ENCODE data around the gene KCMF1.
A peak's percentile ranks its signal among the peaks of the same experiment; 100 is the strongest.

Gene KCMF1

DNA sequence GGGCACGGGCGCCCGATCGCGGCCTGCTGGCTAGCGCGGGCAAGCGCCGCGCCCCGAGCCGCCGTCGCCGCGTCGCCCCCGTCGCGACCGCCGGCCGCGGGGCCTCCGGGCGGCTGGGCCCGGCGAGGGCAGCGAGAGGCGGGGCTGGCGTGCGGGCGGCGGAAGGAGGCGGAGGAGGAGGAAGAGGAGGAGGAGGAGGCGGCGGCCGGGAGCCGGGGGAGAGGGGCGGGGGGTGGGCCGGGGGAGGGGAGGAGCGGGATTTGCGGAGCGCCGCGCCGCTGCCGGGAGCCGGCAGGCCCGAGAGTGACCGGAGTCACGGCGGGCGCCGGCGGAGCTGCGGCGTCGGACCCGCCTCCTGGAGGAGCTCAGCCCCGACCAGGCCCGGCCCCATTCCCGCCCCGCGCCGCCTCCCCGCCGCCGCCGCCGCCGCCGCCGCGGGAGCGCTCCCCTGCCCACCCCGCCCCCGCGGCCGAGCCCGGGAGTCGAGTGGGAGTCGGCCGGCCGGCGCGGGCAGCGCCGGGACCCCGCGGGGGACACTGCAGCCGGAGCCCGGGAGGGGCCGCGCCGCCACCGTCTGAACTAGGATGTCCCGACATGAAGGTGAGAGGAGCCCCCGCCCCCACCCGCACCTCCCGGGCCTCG is at the start of gene KCMF1:
KCMF1 (plus strand) TSS at position 294 of the 642 bp plus-strand sequence; CDS start at position 585, 291 bp downstream.
- CTCF ChIA-PET, result interaction anchor here (0.6 to 1.3 kb wide), 2 partner anchors 44 to 62 kb away, joined by 3 to 5 read pairs; no protein-coding TSS in a partner anchor

DNA sequence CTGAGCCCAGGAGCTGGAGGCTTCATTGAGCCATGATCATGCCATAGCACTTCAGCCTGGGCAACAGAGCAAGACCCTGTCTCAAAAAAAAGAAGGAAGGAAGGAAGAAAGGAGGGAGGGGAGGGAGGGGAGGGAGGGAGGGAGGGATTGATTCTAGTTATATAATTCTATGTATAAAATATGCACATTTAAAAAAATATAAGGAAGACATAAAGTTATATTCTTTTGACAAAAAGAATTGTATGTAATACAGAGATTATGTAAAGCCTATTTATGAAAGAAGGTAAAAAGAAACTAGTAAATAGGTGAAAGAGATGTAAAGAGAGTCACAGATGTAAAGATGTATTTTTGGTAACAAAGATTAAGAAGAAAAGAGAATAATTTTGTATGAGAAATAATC is 48.0 kb upstream of the KCMF1 start:
- CTCF ChIA-PET, result no interaction called here
- H3K27ac ChIP-seq, result peak overlapping the region; percentile 57; the same call in 1 of the 2 replicates
- no peak for DNase-seq (ENCODE audit: low spot score)
- TF ChIP-seq, protein P1, sequence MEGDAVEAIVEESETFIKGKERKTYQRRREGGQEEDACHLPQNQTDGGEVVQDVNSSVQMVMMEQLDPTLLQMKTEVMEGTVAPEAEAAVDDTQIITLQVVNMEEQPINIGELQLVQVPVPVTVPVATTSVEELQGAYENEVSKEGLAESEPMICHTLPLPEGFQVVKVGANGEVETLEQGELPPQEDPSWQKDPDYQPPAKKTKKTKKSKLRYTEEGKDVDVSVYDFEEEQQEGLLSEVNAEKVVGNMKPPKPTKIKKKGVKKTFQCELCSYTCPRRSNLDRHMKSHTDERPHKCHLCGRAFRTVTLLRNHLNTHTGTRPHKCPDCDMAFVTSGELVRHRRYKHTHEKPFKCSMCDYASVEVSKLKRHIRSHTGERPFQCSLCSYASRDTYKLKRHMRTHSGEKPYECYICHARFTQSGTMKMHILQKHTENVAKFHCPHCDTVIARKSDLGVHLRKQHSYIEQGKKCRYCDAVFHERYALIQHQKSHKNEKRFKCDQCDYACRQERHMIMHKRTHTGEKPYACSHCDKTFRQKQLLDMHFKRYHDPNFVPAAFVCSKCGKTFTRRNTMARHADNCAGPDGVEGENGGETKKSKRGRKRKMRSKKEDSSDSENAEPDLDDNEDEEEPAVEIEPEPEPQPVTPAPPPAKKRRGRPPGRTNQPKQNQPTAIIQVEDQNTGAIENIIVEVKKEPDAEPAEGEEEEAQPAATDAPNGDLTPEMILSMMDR (conservative IDR thresholded peaks at IDR 0.05; ENCODE audit: low read depth), result no peak
- POLR2A ChIA-PET (ENCODE audit: low non-redundant PET), result no interaction called here

More for the DNA sequence above, at the start of gene KCMF1:
- H3K27ac ChIP-seq, result peak within 1 kb of the TSS; percentile 98
- POLR2A ChIA-PET (ENCODE audit: low non-redundant PET), result interaction anchor here (0.5 to 1.1 kb wide), 2 partner anchors 45 kb away, joined by 3 to 4 read pairs; no protein-coding TSS in a partner anchor
- DNase-seq (ENCODE audit: low spot score), result peak; percentile 77
- TF ChIP-seq, protein P1 (conservative IDR thresholded peaks at IDR 0.05; ENCODE audit: low read depth), result no peak

DNA sequence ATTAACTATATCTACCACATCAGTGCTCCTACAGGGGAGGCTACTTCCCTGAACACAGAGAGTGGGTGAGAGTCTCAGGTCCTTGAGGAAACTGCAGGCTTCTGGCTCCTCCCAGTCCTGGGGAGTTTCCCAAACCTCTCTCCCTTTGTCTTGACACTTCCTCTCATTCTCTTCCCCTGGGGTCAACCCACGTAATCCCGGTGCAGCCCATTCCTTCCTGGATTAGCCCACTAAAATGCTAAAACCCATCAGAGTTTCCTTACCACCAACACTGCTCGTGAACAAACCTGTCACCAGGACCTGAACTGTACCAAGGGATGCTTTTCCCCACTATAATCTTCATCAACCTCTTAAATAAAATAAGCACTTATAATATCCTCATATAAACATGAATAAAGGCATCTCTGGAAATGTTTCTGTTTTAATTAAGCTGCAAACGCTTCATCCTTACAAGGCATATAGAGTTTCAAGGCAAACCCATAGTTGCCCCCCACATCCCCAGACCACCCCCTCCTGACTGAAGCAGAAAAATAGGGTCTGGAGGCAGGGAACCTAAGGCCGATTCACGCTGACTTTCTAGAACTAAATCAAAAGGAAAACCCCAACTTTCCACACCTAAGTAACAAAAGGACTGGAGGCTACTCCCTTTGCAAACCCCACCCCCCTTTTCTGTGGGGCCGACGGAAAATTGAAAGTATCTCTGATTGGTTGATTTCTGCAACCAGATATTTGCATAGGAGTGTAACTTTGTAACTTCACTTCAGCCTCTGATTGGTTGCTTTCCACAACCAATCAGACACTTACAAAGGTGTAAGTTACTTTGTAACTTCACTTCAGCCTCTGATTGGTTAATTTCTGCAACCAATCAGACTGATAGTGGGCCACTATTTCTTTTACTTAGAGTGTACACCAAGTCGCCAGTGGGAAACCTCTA is 46.5 kb upstream of the KCMF1 start:
- H3K27ac ChIP-seq, result peak overlapping the region; percentile 98
- TF ChIP-seq, protein P1 (conservative IDR thresholded peaks at IDR 0.05; ENCODE audit: low read depth), result no peak
- peak; percentile 45 for DNase-seq (ENCODE audit: low spot score)
- ChIA-PET CTCF (interaction anchor here (0.6 to 2.1 kb wide), 11 partner anchors 7 to 365 kb away, joined by 3 to 20 read pairs (median 7); partner anchors contain the start of gene TMSB10), POLR2A (ENCODE audit: low non-redundant PET) (no interaction called here)

DNA sequence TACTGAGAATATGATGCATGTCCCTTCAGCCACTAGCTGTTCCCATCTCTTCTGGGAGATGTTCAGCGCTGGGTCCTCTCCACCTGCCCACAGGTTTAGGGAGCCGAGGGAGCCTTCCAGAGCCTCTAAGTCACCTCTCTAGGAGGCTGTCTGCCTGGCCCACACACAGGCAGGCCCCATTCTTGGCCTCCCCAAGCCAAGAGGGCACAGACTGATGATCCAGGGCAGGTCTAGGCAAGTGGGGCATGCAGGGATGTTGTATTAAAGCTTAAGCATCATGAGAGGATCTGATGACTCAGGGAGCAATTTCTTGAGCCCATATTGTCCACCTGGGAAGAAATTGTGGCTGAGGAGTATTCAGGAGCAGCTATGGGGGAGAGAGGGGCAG is 45.6 kb upstream of the KCMF1 start:
- ChIA-PET CTCF (interaction anchor here (0.6 to 2.1 kb wide), 19 partner anchors 8 to 408 kb away, joined by 3 to 20 read pairs (median 6); partner anchors contain the start of genes TMSB10 and TRABD2A), POLR2A (ENCODE audit: low non-redundant PET) (interaction anchor here (0.7 to 1.4 kb wide), 2 partner anchors 19 to 46 kb away, joined by 3 to 12 read pairs; partner anchors contain the start of genes KCMF1 and TMSB10)
- TF ChIP-seq, protein P1 (conservative IDR thresholded peaks at IDR 0.05; ENCODE audit: low read depth), result no peak
- DNase-seq (ENCODE audit: low spot score), result peak; percentile 77
- H3K27ac ChIP-seq, result peak overlapping the region; percentile 98

DNA sequence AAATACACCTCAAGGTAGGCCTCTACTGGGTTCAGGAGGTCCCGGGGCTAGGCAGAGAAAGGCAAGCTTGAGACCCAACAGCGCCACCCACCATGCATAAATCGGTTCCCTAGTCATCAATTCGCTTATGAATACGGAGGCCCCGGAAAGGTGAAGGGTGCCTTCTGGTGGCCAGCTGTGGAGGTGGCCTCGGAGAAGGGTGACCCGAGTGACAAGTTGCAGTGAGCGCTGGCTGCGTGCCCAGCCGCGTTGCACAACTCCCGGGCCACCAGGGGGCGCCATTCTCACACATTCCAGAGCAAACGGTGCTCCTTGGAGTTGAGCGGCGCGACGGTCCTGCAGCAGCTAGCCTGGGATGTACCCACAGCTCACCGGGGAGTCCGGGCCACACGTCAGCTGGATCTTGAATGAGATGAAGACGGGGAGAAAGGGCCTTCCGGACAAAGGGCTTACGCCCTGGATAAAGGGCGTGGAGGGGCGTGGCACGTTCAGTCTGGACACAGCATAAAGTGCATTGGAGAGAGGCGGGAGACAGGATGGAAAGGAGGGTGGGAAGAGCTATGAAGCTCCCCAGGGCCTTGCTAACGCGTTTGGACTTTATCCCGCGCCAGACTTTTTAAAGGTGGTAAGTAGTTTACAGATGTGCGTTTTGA is 45.1 kb upstream of the KCMF1 start:
- POLR2A ChIA-PET (ENCODE audit: low non-redundant PET), result interaction anchor here (0.7 to 1.4 kb wide), 2 partner anchors 19 to 46 kb away, joined by 3 to 12 read pairs; partner anchors contain the start of genes KCMF1 and TMSB10

More for the DNA sequence above, 45.1 kb upstream of the KCMF1 start:
- DNase-seq (ENCODE audit: low spot score), result peak; percentile 72
- peak overlapping the region; percentile 98 for H3K27ac ChIP-seq
- TF ChIP-seq, protein P1 (conservative IDR thresholded peaks at IDR 0.05; ENCODE audit: low read depth), result peak; percentile 93
- CTCF ChIA-PET, result interaction anchor here (0.6 to 2.1 kb wide), 23 partner anchors 9 to 435 kb away, joined by 3 to 20 read pairs (median 5); partner anchors contain the start of genes KCMF1, TMSB10 and TRABD2A

Measured in RWPE1 (cell line).